ENCODE results near the gene MTG2.

The MTG2 gene

GRCh38 chr20:62233684-62234083 is 50.9 kb downstream of the MTG2 start:
- no peak for DNase-seq (ENCODE audit: low spot score)

- no peak for DNase-seq (ENCODE audit: low spot score)
Observed at GRCh38 chr20:62234339-62234738, 51.5 kb downstream of the MTG2 start.

- DNase-seq (ENCODE audit: low spot score) = no peak
Observed at GRCh38 chr20:62235001-62235776, 52.4 kb downstream of the MTG2 start.

GRCh38 chr20:62235777-62236157 is 52.9 kb downstream of the MTG2 start:
- DNase-seq (ENCODE audit: low spot score) = no peak

- DNase-seq (ENCODE audit: low spot score) = no peak
Observed at GRCh38 chr20:62236200-62236599, 53.4 kb downstream of the MTG2 start.

GRCh38 chr20:62236766-62237513 is 54.1 kb downstream of the MTG2 start:
- no peak for DNase-seq (ENCODE audit: low spot score)

GRCh38 chr20:62237514-62237800 is 54.6 kb downstream of the MTG2 start:
- no peak for DNase-seq (ENCODE audit: low spot score)

- DNase-seq (ENCODE audit: low spot score) = peak; percentile 99
Observed at GRCh38 chr20:62237801-62238568, 55.2 kb downstream of the MTG2 start, which contains the start of gene OSBPL2. Gene OSBPL2, plus strand, starts transcription at chr20:62238521. Its CDS starts 17,664 bp downstream, at chr20:62256185.

GRCh38 chr20:62238569-62239277 is 55.9 kb downstream of the MTG2 start:
- no peak for DNase-seq (ENCODE audit: low spot score)

GRCh38 chr20:62239278-62239879 is 56.6 kb downstream of the MTG2 start:
- DNase-seq (ENCODE audit: low spot score) = no peak

- no peak for DNase-seq (ENCODE audit: low spot score)
Observed at GRCh38 chr20:62240020-62240685, 57.3 kb downstream of the MTG2 start.

GRCh38 chr20:62241506-62241905 is 58.7 kb downstream of the MTG2 start:
- DNase-seq (ENCODE audit: low spot score) = no peak

GRCh38 chr20:62242176-62242575 is 59.3 kb downstream of the MTG2 start:
- no peak for DNase-seq (ENCODE audit: low spot score)

GRCh38 chr20:62243106-62243505 is 60.3 kb downstream of the MTG2 start:
- no peak for DNase-seq (ENCODE audit: low spot score)

GRCh38 chr20:62243906-62244515 is 61.2 kb downstream of the MTG2 start:
- no peak for DNase-seq (ENCODE audit: low spot score)

GRCh38 chr20:62244644-62245108 is 61.8 kb downstream of the MTG2 start:
- DNase-seq (ENCODE audit: low spot score) = no peak

- no peak for DNase-seq (ENCODE audit: low spot score)
Observed at GRCh38 chr20:62245911-62246280, 63.1 kb downstream of the MTG2 start.

- no peak for DNase-seq (ENCODE audit: low spot score)
Observed at GRCh38 chr20:62246431-62246830, 63.6 kb downstream of the MTG2 start.

- no peak for DNase-seq (ENCODE audit: low spot score)
Observed at GRCh38 chr20:62246872-62247652, 64.2 kb downstream of the MTG2 start.
